NCI-H2107 treated with DMSO at 0.1 percent for 48 hours (cell line): Measurements from ENCODE around the gene BIRC7.

Source experiments
- DNase-seq: peaks from one replicate; lab custom pipeline; 2025; ENCODE audit not compliant: unreplicated experiment; lab: John Stamatoyannopoulos, UW

The BIRC7 gene, protein sequence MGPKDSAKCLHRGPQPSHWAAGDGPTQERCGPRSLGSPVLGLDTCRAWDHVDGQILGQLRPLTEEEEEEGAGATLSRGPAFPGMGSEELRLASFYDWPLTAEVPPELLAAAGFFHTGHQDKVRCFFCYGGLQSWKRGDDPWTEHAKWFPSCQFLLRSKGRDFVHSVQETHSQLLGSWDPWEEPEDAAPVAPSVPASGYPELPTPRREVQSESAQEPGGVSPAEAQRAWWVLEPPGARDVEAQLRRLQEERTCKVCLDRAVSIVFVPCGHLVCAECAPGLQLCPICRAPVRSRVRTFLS

GRCh38 chr20:63235399-63235983 lies at the start of gene BIRC7:
Gene BIRC7 (plus strand): TSS chr20:63235905. CDS start chr20:63236097, 192 bp downstream.
- no peak for DNase-seq

DNA sequence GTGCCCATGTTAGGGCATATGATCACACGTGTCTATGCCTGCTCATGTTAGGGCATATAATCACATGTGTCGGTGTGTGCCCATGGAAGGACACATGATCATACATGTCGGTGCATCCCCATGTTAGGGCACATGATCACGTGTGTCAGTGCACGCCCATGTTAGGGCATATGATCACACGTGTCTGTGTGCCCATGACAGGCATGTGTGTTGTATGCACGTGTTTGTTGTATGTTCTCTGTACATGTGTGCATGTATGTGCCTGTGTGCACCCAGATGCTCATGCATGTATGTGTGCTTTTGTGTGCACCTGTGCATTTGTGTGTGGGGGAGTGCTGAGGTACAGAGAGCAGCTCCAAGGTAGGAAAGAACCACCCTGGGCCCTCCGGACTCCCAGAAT lies 49.6 kb upstream of the BIRC7 start:
- DNase-seq = no peak

GRCh38 chr20:63186528-63187316 lies 49.0 kb upstream of the BIRC7 start:
- DNase-seq = no peak

- no peak for DNase-seq
Observed at GRCh38 chr20:63187338-63188158, 48.2 kb upstream of the BIRC7 start.

DNA sequence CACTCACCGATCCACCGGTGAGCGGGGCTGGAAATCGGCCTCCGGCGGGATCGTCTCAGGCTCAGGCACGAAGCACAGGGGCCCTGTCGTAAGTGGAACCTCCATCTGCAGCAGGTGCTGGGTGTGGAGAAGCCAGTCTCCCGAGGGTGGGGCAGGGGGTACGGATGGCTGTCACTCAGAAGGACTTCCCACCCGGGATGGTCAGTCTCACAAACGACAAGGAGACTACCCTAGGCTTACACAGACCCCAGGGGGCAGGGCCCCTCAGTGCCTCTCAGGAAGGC lies 47.6 kb upstream of the BIRC7 start:
- no peak for DNase-seq

- DNase-seq = no peak
Observed at GRCh38 chr20:63188641-63189321, 46.9 kb upstream of the BIRC7 start.

GRCh38 chr20:63189322-63189642 lies 46.4 kb upstream of the BIRC7 start:
- DNase-seq = no peak

GRCh38 chr20:63189846-63190559 lies 45.7 kb upstream of the BIRC7 start:
- DNase-seq = no peak

DNA sequence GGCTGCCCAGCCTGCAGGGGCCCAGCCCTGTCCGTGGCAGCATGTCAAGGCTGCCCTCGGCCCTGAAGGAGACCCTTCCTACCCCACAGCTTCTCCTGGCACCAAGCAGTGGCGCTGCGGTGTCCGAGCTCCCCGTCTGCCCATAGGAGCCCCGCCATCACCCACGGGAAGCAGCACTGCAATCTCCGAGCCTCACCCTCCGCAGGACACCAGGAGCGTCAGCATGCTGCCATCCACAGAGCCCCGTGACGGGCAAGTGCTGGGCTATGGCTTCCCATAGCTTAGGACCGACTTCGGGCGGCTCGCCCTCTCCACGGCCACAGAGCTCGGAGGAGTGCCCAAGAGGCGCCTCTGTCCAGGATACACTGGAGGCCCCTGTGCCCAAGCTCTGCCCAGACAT lies 44.9 kb upstream of the BIRC7 start:
- DNase-seq = no peak

- DNase-seq = peak; percentile 82
Observed at GRCh38 chr20:63191400-63191799, 44.3 kb upstream of the BIRC7 start.

DNA sequence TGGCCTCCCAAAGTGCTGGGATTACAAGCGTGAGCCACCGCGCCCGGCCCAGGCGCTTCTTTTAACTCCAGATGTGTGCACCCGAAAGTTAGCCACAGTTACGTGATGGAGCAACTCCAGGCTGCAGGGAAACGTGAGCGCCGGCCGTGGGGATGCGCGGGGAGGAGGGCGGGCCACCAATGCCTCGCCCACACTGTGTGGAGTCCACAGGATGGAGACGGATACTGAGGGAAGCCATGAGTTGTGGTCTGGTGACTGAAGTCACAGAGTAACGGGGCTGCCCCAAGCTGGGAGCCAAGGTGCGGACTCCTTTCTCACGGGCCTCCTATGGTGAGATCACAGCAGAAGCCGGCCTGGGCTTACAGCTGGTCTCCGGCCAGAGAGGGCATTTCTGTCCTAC lies 43.0 kb upstream of the BIRC7 start:
- no peak for DNase-seq

DNA sequence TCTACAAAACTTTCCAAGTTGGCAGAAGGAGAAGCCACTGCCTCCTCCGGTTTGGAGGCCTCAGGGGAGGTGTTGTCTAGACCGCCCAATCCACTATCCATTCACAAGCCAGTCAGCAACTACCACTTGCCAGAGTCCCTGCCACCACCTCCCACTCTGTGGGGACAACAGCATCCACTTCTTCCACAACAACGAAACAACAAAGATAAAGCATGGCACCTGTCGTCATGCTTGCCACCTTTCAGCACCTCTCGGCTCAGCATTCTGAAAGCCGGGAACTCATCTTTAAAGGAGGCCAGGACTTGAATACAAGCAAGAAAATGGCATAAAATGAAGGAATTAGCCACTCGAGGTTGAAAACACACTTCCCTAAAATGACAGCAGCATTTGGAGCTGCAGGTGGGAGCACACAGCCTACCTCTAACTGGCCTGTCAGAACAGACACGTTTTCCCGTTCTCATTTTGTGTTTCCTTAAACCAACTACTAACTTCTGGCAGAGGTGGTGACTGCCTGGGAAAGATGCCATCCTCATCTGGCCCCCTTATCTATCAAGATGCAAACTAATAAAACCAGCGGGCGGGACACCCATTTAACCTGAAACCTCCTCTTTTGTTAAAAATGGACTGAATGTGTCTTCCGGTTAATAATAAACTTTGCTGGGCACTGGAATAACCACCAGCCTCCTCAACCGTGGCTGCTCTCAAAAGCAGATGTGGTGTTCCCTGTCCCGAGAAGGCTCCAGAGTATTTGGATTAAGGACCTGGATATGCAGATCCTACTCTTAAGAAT lies 41.5 kb upstream of the BIRC7 start:
- DNase-seq = no peak

DNA sequence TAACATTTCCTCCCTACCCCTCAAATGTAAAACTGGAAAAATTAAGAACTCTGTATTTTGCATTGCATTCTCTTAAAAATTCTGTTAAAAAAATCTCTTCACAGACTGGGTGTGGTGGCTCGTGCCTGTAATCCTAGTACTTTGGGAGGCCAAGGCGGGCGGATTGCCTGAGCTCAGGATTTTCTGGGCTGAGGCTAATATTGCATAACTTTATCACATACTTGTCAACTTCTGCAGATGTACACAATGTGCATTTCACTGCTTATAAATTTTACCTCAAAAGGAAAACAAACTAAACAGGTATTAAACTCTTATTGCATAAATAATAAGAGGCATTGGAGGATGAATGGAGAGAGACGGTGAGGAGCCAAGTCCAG lies 40.9 kb upstream of the BIRC7 start:
- no peak for DNase-seq

GRCh38 chr20:63196768-63197470 lies 38.8 kb upstream of the BIRC7 start:
- DNase-seq = no peak

DNA sequence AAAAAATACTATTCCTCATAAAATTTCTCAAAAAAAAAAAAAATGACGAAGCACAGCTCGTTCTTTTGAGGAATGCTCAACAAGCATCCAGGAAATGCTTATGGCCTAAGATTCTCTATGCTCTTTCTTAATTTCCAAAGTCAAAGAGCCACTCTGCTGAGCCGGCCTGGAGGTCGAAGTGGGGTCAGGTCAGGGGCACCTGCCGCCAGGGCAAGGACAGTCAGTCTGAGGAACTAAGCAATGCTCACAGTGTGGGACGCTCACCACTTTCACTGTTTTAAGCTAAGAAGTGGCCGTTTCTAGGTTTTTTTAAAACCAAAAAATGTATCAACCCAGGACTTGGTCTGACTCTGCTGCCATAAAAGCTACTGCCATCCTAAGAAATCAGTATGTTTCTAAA lies 37.1 kb upstream of the BIRC7 start:
- DNase-seq = no peak

GRCh38 chr20:63202021-63202420 lies 33.7 kb upstream of the BIRC7 start:
- no peak for DNase-seq

DNA sequence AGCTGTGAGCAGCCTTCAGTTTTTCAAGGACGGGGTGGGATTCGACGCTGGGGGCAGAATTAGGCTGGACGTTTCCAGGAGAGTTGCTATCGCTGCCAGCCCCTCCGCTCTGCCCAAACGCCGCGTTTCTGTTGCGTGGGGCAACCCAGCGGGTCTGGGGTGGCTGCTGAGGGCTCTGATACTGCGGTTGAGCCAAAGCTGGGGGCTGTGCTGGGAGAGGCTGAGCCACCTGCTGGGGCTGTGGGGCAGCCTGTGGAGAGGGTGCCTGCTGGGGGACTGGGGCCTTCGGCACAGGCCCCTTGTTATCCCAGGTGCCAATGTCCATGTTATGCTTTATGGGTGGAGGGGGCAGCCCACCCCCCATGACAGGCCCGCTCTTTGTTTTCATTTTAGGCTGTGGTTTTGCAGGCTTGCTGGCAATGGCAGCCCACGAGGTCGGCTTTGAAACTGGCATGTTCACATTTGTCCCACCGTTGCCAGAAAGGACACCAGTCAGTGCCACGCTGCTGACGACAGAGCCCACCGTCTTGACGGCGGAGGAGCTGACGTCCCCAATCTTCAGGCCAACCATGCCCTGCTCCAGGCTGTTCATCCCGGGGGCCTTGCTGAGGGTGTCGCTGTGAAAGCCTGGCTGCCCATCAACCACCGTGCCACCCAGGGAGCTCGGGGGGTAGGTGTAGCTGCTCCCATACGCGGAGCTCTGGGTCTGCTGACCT lies 32.7 kb upstream of the BIRC7 start:
- DNase-seq = no peak

GRCh38 chr20:63204362-63204761 lies 31.3 kb upstream of the BIRC7 start:
- DNase-seq = no peak

- no peak for DNase-seq
Observed at GRCh38 chr20:63205896-63206295, 29.8 kb upstream of the BIRC7 start.
